Hippocampal formation (tissue), 2 donors: ENCODE results near the gene ITPR2.
A peak's percentile ranks its signal among the peaks of the same experiment; 100 is the strongest.
"Not testable (repeated sequence)": the region's sequence is repeated elsewhere in the genome, so short reads cannot be mapped to it uniquely, and the experiment has no call there.

Experiments
- DNase-seq, 2 donors: peaks; one replicate each; lab custom pipeline; 2025; lab: John Stamatoyannopoulos, UW

The ITPR2 gene

DNA sequence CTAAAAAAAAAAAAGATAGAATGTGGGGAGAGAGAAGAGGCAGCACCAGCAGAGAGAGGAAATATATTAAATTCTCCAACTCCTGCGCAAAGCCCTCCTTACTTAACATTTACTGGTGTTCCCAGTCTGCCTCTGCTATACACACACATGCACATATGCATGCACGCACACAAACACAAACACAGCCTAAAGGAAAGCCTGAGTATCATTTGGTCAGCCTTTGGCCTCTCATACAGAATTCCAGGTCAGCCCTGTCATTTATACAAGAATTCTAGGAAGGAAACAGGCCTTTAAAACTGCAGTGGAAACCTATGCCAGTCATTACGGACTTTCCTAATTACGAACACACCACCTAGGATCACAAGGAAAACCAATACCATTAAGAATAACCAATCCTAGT is 269.4 kb downstream of the ITPR2 start:
- DNase-seq: no peak

DNA sequence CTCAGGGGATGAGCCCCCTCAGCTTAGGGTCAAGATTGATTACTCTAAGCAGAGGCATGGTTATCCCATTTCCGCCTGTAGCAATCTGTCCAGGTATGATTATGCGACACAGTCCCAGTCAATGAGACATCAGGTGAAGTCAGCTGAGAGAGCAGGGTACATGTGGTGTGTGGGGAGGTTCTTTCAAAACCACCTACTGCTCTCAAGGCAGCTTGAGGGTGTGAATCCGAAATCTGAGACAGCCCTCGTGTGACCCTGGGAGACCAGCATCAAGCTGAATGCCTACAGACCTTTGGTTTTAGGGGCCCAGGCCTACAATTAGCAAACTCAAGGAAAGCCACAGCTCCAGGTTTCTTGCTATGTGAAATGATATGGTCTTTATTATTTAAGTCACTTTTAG is 275.7 kb downstream of the ITPR2 start:
- no peak for DNase-seq

DNA sequence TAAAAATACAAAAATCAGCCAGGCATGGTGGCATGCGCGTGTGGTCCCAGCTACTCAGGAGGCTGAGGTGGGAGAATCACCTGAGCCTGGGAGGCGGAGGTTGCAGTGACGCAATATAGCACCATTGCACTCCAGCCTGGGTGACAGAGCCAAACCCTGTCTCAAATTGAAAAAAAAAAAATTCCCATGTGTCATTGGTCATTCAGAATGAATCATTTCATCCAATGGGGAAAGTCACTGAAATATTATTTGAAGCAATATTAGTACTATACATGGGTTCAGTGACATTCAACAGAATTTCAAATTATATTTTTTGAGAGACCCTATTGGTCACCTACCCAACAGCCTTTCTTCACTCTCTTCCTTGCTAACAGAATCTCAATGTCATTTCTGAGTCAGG is 276.1 kb downstream of the ITPR2 start:
- no peak for DNase-seq

DNA sequence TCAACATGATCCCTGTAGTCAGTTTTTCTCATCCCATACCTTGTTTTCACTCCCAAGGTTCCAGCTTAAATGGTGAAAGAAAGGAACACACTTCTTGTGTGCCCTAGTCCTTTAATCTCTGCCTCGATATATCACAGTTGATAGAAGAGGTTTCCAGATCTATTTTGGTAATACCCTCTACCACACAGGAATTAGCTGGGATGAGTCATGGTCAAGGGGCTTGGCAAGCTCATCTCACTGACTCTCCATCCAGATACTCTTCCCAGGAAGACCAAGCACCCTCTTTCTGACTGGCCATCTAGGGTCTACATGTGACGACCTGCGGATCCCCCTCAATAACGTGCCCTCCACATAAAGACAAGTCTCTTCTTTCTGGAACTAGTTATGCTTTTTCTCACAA is 277.9 kb downstream of the ITPR2 start:
- no peak for DNase-seq

DNA sequence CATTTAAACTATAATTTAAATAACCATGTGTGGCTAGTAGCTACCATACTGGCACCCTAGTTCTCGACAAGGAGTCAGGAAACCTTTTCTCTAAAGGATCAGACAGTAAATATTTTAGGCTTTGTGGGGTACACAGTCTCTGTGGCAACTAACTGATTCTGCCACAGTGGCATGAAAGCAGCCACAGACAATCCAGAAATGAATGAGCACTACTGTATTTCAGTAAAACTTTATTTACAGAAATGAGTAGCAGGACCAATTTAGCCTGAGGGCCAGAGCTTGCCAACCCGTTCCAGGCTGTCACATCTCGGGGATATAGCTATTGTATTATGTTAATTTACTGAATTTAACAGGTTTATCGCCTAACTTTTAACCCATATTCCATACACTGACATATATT is 278.7 kb downstream of the ITPR2 start:
- DNase-seq: no peak

DNA sequence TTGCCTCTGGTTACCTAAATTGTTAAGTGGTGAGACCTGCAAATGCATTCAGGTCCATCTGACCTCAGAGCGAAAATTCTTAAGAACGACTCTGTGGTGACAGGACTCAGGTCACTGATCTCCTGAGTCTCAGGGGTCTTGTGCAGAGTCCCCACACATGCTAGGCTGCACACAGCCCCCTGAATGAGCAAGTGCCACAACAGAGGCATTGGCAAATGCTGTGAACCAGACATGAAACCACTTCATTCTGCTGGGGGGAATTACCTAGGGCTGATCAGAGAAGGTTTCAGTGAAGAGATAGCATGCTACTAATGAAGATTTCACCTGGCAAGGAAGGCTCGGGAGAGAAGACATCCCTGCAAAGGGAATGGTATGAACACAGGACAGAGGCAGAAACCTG is 281.6 kb downstream of the ITPR2 start:
- DNase-seq: no peak

DNA sequence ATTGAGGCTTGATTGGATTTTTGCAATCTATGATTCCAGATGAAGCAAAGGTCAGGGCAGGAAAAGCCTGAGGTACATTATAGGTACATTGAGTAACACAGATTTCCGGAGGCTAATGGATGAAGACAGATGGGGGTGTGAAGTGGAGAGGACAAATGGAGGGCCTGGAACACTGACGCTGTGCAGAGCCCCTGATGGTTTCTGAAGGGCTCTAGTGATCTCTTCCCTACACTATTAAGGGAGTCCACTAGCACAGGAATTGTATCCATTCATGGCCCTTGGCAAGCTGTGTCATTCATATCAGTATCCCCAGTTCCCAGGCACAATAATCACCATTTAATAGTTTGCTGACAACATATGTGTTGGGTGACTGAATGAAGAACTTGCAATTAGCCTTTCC is 284.8 kb downstream of the ITPR2 start:
- DNase-seq: no peak

DNA sequence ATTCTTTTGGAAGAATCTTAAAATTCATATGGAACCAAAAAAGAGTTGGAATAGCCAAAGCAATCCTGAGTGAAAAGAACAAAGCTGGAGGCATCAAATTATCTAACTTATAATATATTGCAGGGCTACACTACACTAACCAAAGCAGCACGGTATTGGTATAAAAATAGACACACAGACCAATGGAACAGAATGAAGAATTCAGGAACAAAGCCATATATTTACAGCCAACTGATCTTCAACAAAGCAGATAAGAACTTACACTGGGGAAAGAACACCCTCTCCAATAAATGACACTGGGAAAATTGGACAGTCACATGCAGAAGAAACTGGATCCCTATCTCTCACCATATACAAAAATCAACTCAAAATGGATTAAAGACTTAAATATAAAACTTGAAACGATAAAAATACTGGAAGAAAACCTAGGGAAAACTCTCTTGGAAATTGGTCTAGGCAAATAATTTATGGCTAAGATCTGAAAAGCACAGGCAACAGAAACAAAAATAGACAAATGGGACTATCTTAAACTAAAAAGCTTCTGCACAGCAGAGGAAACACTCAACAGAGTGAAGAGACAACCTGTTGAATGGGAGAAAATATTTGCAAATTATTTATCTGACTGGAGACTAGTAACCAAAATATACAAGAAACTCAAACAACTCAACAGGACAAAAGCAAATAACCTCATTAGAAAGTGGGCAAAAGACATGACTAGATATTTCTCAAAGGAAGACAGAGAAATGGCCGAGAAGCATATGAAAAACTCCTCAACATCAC is 286.3 kb downstream of the ITPR2 start:
- DNase-seq: no peak

DNA sequence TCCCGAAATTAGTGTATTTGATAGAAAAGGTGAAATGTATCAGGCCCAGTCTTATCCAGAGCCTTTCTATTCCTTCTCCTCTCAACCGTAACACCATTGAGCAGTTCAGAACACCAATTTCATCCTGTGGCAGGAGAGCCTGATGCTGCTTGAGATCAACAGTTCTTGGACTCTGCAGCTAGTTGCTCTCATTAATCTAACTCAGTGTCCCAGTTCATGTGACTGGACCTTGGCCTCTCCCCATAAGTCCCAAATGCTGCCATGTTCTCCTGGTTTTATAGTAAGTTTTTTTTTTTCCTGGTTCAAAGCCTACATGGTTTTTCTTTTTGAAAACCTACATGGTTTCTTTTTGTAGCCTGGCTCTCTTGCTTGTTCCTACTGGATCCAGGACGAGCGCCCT is 293.9 kb downstream of the ITPR2 start:
- DNase-seq: no peak

DNA sequence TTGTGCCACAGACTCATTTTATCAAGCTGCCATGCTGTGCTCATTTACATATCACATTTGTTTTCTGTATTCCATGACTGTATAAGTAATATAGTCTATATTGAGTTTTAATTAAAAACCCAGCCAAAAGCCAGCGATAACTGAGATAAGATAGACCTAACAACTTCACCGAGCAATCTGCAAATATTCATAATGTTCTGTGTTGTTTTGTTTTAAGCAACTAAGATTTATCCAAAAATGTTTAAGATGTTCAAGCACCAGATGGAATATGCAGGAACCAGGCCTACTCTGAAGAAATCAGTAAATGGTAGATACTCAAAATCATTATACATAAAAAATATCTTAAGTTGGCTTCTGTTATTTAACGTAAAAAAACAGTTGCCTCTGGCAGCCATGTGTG is 295.3 kb downstream of the ITPR2 start:
- peak in 1 of 2 donors; percentile 21 for DNase-seq

DNA sequence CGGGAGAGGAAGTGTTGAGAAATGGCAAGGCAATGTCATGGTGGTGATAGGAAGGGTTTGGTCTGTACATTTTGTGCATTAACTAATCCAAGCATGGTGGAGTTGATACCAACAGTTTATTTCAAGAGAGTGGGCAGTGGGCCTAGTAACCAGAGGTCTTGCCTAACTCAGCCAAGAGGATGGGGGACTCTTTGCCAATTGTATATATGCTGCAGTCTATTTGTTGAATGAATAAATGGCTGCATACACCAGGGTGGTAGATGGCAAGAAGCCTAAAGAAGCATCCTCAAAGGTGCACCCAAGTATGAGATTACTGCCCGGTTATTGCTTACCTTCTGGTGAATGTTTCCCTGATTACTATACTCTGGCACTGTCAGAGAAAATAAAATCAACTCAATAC is 295.9 kb downstream of the ITPR2 start:
- DNase-seq: no peak

DNA sequence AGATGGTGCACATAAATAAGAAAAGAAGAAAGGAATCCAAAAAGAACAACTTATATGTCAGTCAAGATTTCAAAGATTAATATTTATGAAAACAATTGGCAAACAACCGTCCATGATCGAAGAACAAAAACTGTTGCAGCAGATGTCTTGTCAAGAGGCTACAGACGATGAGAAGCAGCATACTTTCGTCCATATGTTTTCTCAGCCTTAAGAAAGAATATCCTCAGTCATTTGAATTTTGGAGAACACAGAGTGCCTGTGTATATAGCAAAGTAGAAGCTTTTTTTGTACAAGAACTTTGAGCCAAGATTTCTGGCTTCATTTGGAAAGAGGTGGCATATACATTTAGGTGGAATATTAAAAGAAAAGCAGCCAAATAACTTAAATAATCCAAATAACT is 297.2 kb downstream of the ITPR2 start:
- DNase-seq: peak in 1 of 2 donors; percentile 43

DNA sequence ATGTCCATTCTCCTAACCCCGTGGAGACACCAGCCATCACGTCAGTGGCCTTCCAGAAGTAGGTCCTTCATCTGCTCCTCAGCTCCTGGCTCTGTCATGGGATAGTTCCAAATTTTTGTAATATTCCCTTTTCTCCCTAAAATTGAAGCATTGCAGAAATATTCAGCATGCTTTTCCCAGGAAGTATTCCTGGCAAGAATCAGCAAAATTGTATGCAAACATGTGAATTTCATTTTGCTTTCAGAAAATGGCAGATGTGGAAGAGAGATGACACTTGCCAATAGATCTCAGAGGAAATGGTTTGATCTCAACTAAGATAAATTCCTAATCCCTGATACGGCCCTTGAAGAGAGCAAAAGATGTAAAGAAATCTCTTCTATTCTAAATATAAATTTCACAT is 298.9 kb downstream of the ITPR2 start:
- DNase-seq: no peak

DNA sequence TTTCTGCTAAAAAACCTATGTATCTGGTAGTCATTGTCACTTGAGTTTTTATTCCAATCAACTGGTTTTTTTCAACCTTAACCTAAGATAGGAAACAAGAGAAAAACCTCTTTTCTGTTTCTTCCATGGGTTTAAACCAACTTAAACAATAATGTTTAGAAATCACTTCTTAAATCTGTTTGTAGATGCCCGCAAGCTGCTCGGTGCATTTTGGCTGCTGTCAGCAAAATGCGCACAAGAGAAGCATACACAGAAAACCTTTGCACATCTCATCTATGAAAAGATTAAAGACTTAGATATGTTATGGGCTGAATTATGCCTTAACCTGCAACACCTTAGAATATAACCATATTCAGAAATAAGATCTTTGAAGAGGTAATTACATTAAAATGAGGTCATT is 299.8 kb downstream of the ITPR2 start:
- no peak for DNase-seq

DNA sequence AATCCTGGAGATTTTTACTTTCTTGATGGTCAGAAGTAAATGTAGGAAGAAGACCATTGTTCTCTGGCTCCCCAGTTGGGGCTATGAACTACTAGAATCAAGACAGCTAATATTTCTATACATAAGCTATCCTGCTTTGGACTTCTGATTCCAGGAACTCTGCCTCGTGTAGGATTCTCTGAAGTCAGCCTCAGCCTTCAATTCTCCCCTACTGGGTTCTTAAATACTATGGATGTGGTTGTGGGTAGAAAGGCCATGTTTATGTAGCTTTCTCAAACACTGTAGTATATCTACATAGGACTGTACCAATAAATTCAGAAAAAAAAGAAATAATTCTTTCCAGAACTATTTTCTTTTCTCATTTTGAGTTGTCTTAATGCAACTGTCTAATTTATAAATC is 302.5 kb downstream of the ITPR2 start:
- DNase-seq: no peak

DNA sequence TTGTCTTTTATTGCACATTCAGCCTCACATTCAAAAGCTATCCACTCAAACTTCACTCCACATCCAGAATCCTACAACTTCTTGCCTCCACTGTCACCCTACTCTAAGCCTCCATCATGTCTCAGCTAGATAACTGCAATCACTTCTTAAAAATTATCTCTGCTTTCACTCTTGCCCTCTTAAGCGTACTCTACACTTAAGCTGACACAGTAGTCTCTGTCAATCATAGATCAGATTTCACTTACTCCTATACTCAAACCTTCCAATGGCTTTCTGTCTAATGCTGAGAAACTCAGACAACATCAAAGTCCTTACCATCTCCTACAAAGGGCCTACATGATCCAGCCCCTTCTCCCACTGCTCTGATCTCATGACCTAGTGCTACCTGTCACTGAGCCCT is 304.1 kb downstream of the ITPR2 start:
- no peak for DNase-seq

DNA sequence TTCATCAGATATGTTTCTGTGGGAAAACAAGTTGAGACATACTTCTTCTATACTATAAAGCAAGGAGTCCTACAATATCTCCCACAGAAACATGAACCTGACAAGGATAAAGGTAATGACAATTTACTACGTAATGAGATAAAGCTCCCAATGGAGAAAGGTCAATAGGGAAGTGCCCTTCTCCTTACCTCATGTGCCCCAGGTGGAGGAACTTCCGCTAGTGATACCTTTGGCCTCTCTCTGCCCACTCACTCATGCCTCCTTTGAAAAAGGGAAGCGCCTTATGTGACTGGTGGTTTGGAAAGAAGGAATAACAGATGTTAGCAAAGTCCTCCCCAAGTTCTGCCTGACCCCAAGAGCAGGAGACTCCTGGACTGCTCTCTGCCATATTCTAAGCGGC is 305.3 kb downstream of the ITPR2 start:
- no peak for DNase-seq

DNA sequence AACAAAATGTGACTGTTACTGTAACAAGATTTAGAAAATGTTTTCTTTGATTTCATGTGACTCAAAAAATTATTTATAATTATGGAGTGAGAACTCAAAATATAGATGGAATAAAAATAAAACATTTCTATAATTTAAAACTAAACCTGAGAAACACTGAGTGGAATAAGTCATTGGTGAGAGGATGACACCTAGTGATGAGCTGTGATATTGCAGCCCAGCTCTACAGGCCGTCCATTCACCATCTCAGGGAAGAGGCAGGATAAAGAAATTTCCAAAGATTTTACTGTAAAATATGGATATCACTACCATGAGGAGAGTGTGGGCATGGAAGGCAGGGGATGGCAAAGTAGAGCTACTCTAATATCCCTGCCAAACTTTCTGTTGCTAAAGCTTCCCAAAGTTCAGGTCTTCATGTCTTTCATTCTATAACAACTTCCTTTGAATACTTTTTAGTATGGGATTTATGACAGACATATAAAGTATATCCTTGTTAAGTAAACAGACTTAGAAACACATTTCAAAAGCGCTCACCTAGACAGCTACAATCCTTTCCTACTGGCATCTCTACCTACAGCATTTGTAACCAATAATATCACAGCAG is 308.0 kb downstream of the ITPR2 start:
- DNase-seq: no peak

DNA sequence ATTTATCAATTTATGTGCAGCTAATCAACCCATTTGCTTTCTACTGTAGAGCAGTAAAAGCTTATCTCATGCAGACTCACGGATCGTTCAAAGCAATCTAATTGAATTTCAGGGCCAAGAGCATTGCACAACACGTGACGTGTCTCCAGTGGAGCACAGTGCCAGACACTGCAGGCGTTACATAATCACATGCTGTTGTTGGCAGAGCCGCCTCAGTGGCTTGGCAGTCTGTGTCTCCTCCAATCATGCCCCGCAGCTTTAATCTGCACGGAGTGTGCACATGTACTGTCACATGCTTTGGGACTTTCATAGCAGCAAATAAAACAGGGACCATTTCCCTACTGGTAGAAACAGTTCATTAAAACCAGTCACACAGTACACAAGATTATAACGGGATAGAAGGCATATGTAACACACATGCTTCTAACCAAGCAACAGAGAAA is 309.3 kb downstream of the ITPR2 start:
- peak; percentile 80 to 93 for DNase-seq

DNA sequence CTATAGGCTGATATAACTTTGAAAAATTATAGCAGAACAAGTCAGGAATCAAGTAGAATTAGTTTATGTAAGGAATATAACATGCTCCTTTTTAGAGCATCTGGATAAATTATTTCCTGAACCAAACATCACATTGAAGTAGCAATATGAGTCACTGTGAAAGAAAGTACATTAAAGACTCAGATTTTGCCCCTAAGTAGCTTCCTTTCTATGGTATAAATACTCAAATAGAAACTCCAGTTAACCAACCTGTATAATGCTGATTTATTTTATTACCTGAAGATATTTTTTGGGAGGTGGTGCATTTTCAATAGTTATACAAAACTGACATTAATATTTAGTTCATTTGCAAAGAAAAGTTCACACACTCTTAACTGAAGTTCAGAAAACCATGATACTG is 312.1 kb downstream of the ITPR2 start:
- DNase-seq: no peak

DNA sequence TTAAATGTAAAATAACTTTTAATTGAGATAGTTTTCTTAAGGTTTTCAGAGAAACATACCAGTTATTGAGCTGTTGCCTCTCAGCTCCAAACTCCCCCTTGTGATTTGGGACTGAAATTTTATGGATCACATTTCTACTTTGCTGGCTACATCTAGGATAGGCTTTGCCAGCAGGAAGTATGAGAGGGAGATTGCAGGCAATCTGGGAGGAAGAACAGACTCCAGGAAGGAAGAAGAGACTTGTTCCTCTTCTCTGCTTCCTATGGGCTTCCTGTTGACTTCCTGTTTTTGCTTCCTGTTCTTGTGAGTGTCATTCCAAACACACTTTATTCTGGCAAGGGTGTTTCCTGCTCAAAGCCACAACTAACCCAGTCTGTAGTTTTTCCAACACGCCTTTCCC is 312.9 kb downstream of the ITPR2 start:
- DNase-seq: no peak

DNA sequence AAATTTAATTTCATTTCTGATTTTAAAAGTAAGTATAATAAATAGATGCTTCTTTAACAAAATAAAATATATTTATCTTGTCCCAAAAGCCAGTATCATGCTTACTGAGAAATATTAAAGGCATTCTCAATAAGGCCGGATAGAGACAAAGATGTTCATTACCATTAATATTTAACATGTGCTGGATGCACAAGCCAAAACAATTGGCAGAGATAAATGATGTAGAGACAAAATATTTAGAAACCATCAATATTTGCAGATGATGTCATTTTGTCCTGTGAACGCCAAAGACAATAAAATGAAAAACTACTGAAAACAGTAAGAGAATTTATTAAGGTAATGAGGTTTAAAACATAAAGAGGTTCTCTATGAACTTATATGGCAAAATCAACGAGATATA is 313.5 kb downstream of the ITPR2 start:
- DNase-seq: no peak

DNA sequence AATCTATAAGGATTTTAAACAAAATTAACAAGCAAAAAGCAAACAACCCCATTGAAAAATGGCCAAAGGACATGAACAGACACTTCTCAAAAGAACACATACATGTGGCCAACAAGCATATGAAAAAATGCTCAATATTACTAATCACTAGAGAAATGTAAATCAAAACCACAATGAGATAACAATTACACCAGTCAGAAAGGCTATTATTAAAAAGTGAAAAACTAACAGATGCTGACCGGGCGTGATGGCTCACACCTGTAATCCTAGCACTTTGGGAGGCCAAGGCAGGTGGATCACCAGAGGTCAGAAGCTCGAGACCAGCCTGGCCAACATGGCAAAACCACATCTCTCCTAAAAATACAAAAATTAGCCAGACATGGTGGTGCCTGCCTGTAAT is 315.7 kb downstream of the ITPR2 start:
- not testable (repeated sequence) for DNase-seq

DNA sequence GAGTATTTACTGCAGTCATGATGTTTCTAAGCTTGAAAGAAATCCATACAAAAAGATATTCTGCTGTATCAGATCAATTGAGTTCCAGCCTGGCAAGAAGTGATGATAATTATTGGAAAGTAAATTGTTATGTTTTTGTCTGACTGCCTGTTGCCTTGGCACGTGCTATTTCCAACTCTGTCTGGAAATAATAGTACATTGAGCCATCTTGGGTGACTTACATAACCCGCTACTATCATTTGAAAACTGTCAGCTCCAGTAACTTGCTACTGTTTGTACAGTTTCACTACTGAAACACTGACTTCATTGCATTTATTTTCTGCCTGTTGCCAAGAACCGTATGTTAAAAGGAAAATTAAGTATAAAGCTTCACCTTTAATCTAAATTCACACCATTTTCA is 318.6 kb downstream of the ITPR2 start:
- DNase-seq: no peak
